Natural killer cell (primary cell): ENCODE data around the gene AURKB. TPM values are rescaled to one million over a fixed set of nuclear protein-coding genes. Genes with fewer than 3 reads are reported as not detected.

ENCODE experiments used
- ATAC-seq, 3 donors: fragments of 150-1000 bp in 2 of 3; fragments of 200-7000 bp in 1 of 3; cut with Tn5 transposase; 1 replicate in 1 of 3; 2 replicates in 2 of 3; pipeline ENCODE4 v1.10.0; 2021; ENCODE audit warnings: mild to moderate bottlenecking in 2 of 3, moderate library complexity in 2 of 3
- DNase-seq, 2 donors: peaks; one replicate each; pipeline versions ENCODE4 v3.0.0 to v3.0.0-alpha.2; 2013 to 2021; ENCODE audit warnings: mixed read lengths in 1 of 2
- H3K27ac ChIP-seq: one replicate; pipeline ENCODE4 v1.5.1; 2013; ENCODE audit warnings: mild to moderate bottlenecking, low read length
- H3K27me3 ChIP-seq: one replicate; pipeline ENCODE4 v1.6.1; 2013; ENCODE audit warnings: low read length; ENCODE audit not compliant: control insufficient read depth, insufficient read depth
- H3K36me3 ChIP-seq: one replicate; pipeline ENCODE4 v1.6.1; 2013; ENCODE audit warnings: low read length; ENCODE audit not compliant: control insufficient read depth, insufficient read depth
- H3K4me1 ChIP-seq: one replicate; pipeline ENCODE4 v1.6.1; 2013; ENCODE audit warnings: low read length; ENCODE audit not compliant: control insufficient read depth, insufficient read depth
- H3K4me3 ChIP-seq: one replicate; pipeline ENCODE4 v1.5.1; 2013; ENCODE audit warnings: low read length
- H3K9me3 ChIP-seq: one replicate; pipeline ENCODE4 v1.6.1; 2013; ENCODE audit warnings: low read length; ENCODE audit not compliant: control insufficient read depth, insufficient read depth
- H3K27ac Mint-ChIP-seq, 2 donors: one replicate each; pipeline ENCODE4 v1.8.0; 2022; ENCODE audit warnings: mild to moderate bottlenecking in 2 of 2, mixed read lengths in 2 of 2, moderate library complexity in 1 of 2
- H3K27me3 Mint-ChIP-seq, 2 donors: one replicate each; pipeline ENCODE4 v1.8.0; 2022; ENCODE audit warnings: low read depth in 2 of 2, mixed read lengths in 2 of 2
- H3K36me3 Mint-ChIP-seq: one replicate; pipeline ENCODE4 v1.8.0; 2022; ENCODE audit warnings: mixed read lengths
- H3K4me1 Mint-ChIP-seq, 2 donors: one replicate each; pipeline ENCODE4 v1.8.0; 2022; ENCODE audit warnings: mixed read lengths in 2 of 2
- H3K4me3 Mint-ChIP-seq: one replicate; pipeline ENCODE4 v1.8.0; 2022; ENCODE audit warnings: mild to moderate bottlenecking, moderate library complexity, mixed read lengths
- H3K9me3 Mint-ChIP-seq, 2 donors: one replicate each; pipeline ENCODE4 v1.8.0; 2022; ENCODE audit warnings: mixed read lengths in 2 of 2
- CTCF ChIP-seq: fragments of 200-600 bp; IDR thresholded peaks from one replicate; pipeline ENCODE4 v1.8.0; 2022; ENCODE audit warnings: antibody characterized with exemption
- WGBS: methylation state at CpG from one replicate; pipeline ENCODE4 v1.1.7; 2013; ENCODE audit warnings: missing lambda C conversion rate; ENCODE audit not compliant: insufficient coverage; 5-methylcytosine and 5-hydroxymethylcytosine counted together
- intact Hi-C: fragments of 100-400 bp; cut with micrococcal nuclease; formaldehyde crosslinking; loops from one replicate; pipeline ENCODE4 v1.14.2; 2022
- total RNA-seq, 4 donors: library from RNA; stranded (reverse); fragments of 120-200 nt in 1 of 4; gene quantifications; one replicate each; pipeline versions ENCODE4 v1.2.3 to v1.2.4, GENCODE V29; 2013 to 2022

AURKB gene
- total RNA-seq, 3 donors from 2014 or later (not counting 1 experiment from before 2014, with no cell fraction given): 2.1 to 4.8 (median 4.1) TPM

GRCh38 chr17:8212312-8213180 lies 2.2 kb upstream of the AURKB start:
- no peak for ATAC-seq
- Histone ChIP-seq H3K27ac (no peak overlapping the region), H3K36me3 (no peaks in the 10 kb centered on the region), H3K27me3 (no peaks in the 10 kb centered on the region), H3K4me3 (no peak overlapping the region), H3K9me3 (no peaks in the 10 kb centered on the region), H3K4me1 (peaks cover 16% of the 10 kb centered on the region)
- Mint-ChIP-seq H3K27me3 (no peaks in the 10 kb centered on the region), H3K9me3 (no peaks in the 10 kb centered on the region), H3K36me3 (no peaks in the 10 kb centered on the region), H3K4me1 (peaks cover 20 to 24% of the 10 kb centered on the region in 2 donors), H3K4me3 (no peak overlapping the region), H3K27ac (no peak overlapping the region)
- no peak for DNase-seq
- 94% methylated on average over 13 of the region's 14 CpGs for WGBS
- intact Hi-C loops: loop anchor here (5.0 kb wide), 1 partner anchor 35 kb away; the partner anchor contains the start of genes CTC1 and PFAS
- TF ChIP-seq CTCF: no peak

GRCh38 chr17:8210761-8211458 lies 535 bp upstream of the AURKB start:
- ATAC-seq (peak in 1 of 3 donors; percentile 23), DNase-seq (no peak)
- intact Hi-C loops: loop anchor here (5.0 kb wide), 1 partner anchor 36 kb away; the partner anchor contains the start of genes CTC1 and PFAS
- Histone ChIP-seq H3K27me3 (no peaks in the 10 kb centered on the region), H3K36me3 (no peaks in the 10 kb centered on the region), H3K4me1 (peaks cover 16% of the 10 kb centered on the region), H3K27ac (peak overlapping the region; percentile 56), H3K9me3 (no peaks in the 10 kb centered on the region), H3K4me3 (peak overlapping the region; percentile 63)
- Mint-ChIP-seq H3K36me3 (no peaks in the 10 kb centered on the region), H3K9me3 (no peaks in the 10 kb centered on the region), H3K27ac (peak overlapping the region; percentile 85 to 86), H3K4me3 (peak overlapping the region; percentile 98), H3K27me3 (no peaks in the 10 kb centered on the region), H3K4me1 (peaks cover 20 to 24% of the 10 kb centered on the region in 2 donors)
- no peak for TF ChIP-seq CTCF
- 21% methylated on average over 17 of the region's 22 CpGs for WGBS

- DNase-seq (no peak), ATAC-seq (no peak)
- Histone ChIP-seq H3K36me3 (no peaks in the 10 kb centered on the region), H3K4me1 (peaks cover 16% of the 10 kb centered on the region), H3K9me3 (no peaks in the 10 kb centered on the region), H3K4me3 (no peak overlapping the region), H3K27ac (no peak overlapping the region), H3K27me3 (no peaks in the 10 kb centered on the region)
- TF ChIP-seq CTCF: no peak
- WGBS: 94% methylated on average over 12 of the region's 12 CpGs
- no peaks in the 10 kb centered on the region for H3K27me3 Mint-ChIP-seq
- H3K9me3 Mint-ChIP-seq: no peaks in the 10 kb centered on the region
- peaks cover 19 to 23% of the 10 kb centered on the region in 2 donors for H3K4me1 Mint-ChIP-seq
- intact Hi-C loops: no loop called here
- H3K4me3 Mint-ChIP-seq: no peak overlapping the region
- H3K27ac Mint-ChIP-seq: no peak overlapping the region
- no peaks in the 10 kb centered on the region for H3K36me3 Mint-ChIP-seq
These were observed 3.8 kb downstream of the AURKB start for GRCh38 chr17:8206536-8206935.
